ENCODE results near the gene SKIC8. TPM values are rescaled to one million over a fixed set of nuclear protein-coding genes. Genes with fewer than 3 reads are reported as not detected.

Gene SKIC8
- total and polyA plus RNA-seq, 2 of the 13 experiments (the other 11 are each of a cell fraction or from before 2014, with no cell fraction given) = 69.5 to 70.6 TPM

DNA sequence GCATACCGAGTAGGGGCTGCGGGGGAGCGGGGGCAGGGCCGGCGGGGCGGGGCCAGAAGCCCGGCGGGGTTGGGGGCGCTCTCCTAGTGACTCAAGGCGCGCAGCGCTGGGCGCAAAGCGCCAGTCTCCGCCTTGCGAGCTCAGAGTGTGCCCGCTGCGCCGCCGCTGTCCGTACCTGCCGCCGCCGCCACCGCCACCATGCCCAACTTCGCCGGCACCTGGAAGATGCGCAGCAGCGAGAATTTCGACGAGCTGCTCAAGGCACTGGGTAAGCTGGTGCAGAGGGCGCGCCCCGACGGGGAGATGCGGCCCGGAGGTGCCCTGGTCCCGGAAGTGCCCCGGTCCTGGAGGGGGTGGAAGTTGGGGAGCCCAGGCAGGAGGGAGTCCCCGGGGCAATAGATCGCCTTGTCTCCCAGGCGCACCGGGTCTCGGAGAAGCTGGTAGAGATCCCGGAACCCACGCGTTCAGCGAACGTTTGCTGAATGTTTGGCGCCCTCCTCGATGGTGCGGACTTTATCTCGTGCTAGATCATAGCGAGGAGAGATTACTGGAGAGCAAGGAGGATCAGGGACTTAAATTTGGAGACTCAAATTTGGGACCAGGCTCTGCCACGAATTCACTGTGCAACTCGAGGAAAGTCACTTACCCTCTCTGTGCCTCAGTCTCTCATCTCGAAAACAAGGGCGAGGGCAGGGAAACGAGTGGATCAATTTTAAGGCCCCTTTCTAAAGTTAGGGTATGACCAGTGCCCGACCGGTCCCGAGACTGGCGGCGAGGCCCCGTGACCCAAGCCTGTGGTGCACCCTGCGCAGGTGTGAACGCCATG lies 41.0 kb upstream of the SKIC8 start, which contains the start of gene CRABP1 (continued):
- TF ChIP-seq, protein P1, sequence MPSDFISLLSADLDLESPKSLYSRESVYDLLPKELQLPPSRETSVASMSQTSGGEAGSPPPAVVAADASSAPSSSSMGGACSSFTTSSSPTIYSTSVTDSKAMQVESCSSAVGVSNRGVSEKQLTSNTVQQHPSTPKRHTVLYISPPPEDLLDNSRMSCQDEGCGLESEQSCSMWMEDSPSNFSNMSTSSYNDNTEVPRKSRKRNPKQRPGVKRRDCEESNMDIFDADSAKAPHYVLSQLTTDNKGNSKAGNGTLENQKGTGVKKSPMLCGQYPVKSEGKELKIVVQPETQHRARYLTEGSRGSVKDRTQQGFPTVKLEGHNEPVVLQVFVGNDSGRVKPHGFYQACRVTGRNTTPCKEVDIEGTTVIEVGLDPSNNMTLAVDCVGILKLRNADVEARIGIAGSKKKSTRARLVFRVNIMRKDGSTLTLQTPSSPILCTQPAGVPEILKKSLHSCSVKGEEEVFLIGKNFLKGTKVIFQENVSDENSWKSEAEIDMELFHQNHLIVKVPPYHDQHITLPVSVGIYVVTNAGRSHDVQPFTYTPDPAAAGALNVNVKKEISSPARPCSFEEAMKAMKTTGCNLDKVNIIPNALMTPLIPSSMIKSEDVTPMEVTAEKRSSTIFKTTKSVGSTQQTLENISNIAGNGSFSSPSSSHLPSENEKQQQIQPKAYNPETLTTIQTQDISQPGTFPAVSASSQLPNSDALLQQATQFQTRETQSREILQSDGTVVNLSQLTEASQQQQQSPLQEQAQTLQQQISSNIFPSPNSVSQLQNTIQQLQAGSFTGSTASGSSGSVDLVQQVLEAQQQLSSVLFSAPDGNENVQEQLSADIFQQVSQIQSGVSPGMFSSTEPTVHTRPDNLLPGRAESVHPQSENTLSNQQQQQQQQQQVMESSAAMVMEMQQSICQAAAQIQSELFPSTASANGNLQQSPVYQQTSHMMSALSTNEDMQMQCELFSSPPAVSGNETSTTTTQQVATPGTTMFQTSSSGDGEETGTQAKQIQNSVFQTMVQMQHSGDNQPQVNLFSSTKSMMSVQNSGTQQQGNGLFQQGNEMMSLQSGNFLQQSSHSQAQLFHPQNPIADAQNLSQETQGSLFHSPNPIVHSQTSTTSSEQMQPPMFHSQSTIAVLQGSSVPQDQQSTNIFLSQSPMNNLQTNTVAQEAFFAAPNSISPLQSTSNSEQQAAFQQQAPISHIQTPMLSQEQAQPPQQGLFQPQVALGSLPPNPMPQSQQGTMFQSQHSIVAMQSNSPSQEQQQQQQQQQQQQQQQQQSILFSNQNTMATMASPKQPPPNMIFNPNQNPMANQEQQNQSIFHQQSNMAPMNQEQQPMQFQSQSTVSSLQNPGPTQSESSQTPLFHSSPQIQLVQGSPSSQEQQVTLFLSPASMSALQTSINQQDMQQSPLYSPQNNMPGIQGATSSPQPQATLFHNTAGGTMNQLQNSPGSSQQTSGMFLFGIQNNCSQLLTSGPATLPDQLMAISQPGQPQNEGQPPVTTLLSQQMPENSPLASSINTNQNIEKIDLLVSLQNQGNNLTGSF (CRISPR knock-in tag; IDR thresholded peaks at IDR 0.05) = no peak

DNA sequence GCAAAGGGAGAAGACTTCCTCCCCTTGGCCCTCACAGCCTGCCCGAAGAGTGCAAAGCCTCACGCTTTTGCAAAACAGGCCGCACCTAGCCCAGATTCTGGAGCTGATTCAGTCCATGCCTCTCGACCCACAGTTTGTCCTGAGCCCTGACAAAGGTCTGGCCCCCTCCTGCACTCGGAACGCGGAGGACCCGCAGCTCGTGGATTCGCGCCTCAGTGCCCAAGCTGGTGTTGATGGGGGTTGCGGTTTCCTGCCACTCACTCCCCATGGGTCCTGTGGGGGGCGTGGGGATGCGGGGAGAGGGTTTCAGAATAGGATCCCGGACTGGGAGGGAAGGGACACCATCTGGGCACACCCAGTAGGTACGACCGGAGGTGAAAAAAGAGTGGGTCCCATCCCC lies 40.1 kb upstream of the SKIC8 start:
- POLR2A ChIA-PET = no interaction called here
- no peaks in the 10 kb centered on the region for H3K79me2 ChIP-seq (ENCODE audit: insufficient read depth, low read length)
- ATAC-seq = no peak
- H3K4me1 ChIP-seq (ENCODE audit: insufficient read depth, low read length) = peaks cover 10% of the 10 kb centered on the region; the same call in 1 of the 2 replicates
- no peaks in the 10 kb centered on the region for H3K9me3 ChIP-seq (ENCODE audit: low read length)
- no peaks in the 10 kb centered on the region for H4K20me1 ChIP-seq (ENCODE audit: insufficient read depth, low read length)
- CTCF ChIA-PET (ENCODE audit: low intra/inter-chr PET ratio, low total read pairs) = no interaction called here
- in situ Hi-C loops (cut with HindIII; ENCODE audit: extremely low pct_ligation_motif_present, low pct_unique_long_range_greater_than_20kb) = no loop called here
- peaks cover 6 to 45% of the 10 kb centered on the region in 2 experiments; a peak in 4 of 5 replicates for H3K27me3 ChIP-seq (ENCODE audit: control insufficient read depth in 1 of 2, insufficient read depth in 2 of 2, low read length in 2 of 2)
- H3K36me3 ChIP-seq (replicated peaks in 1 of 2; ENCODE audit: control insufficient read depth in 1 of 2, insufficient read depth in 2 of 2, low read length in 2 of 2) = no peaks in the 10 kb centered on the region
- BruUV-seq (replicated peaks) = no TSS peak
- intact Hi-C loops (cut with micrococcal nuclease; ENCODE audit: unreplicated experiment) = no loop called here
- H2AFZ ChIP-seq (ENCODE audit: low read length) = no peak overlapping the region
- no peak overlapping the region for H3K27ac ChIP-seq (ENCODE audit: extremely low read length, insufficient read depth, low read length)
- FAIRE-seq = no peak
- no peak overlapping the region for H3K9ac ChIP-seq (ENCODE audit: insufficient read depth, low read depth, low read length)
- DNase-seq (ENCODE audit: low spot score) = no peak
- 58% methylated on average over 14 of the region's 17 CpGs for WGBS (ENCODE audit: low lambda C conversion rate)
- no peak overlapping the region for H3K4me2 ChIP-seq (ENCODE audit: low read depth, low read length)
- H3K4me3 ChIP-seq (replicated peaks in 1 of 3; ENCODE audit: insufficient read depth in 1 of 3, low read depth in 2 of 3, low read length in 3 of 3) = no peak overlapping the region
- TF ChIP-seq NR3C1 (CRISPR knock-in tag; IDR thresholded peaks at IDR 0.05) = no peak
- no peak for TF ChIP-seq JDP2 (CRISPR knock-in tag; IDR thresholded peaks at IDR 0.05; ENCODE audit: borderline replicate concordance)
- TF ChIP-seq RFXANK (CRISPR knock-in tag; IDR thresholded peaks at IDR 0.05) = no peak
- no peak for TF ChIP-seq ATF7-NPFF (CRISPR knock-in tag; IDR thresholded peaks at IDR 0.05; ENCODE audit: low read depth)
- no peak for TF ChIP-seq SOX6 (IDR thresholded peaks at IDR 0.05)
- no peak for TF ChIP-seq SOX6 (CRISPR knock-in tag; IDR thresholded peaks at IDR 0.05)
- TF ChIP-seq NCOA5 (CRISPR knock-in tag; IDR thresholded peaks at IDR 0.05) = no peak
- no peak for TF ChIP-seq DR1 (CRISPR knock-in tag; IDR thresholded peaks at IDR 0.05)
- TF ChIP-seq, protein P2, sequence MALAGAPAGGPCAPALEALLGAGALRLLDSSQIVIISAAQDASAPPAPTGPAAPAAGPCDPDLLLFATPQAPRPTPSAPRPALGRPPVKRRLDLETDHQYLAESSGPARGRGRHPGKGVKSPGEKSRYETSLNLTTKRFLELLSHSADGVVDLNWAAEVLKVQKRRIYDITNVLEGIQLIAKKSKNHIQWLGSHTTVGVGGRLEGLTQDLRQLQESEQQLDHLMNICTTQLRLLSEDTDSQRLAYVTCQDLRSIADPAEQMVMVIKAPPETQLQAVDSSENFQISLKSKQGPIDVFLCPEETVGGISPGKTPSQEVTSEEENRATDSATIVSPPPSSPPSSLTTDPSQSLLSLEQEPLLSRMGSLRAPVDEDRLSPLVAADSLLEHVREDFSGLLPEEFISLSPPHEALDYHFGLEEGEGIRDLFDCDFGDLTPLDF (CRISPR knock-in tag; IDR thresholded peaks at IDR 0.05) = no peak
- no peak for TF ChIP-seq SCMH1 (CRISPR knock-in tag; IDR thresholded peaks at IDR 0.05; ENCODE audit: borderline replicate concordance)
- TF ChIP-seq ZFP36L1 (CRISPR knock-in tag; IDR thresholded peaks at IDR 0.05) = no peak
- no peak for TF ChIP-seq ZNF713 (CRISPR knock-in tag; IDR thresholded peaks at IDR 0.05)
- TF ChIP-seq MBNL3 (CRISPR knock-in tag; conservative IDR thresholded peaks at IDR 0.05) = no peak
- TF ChIP-seq, protein P3, sequence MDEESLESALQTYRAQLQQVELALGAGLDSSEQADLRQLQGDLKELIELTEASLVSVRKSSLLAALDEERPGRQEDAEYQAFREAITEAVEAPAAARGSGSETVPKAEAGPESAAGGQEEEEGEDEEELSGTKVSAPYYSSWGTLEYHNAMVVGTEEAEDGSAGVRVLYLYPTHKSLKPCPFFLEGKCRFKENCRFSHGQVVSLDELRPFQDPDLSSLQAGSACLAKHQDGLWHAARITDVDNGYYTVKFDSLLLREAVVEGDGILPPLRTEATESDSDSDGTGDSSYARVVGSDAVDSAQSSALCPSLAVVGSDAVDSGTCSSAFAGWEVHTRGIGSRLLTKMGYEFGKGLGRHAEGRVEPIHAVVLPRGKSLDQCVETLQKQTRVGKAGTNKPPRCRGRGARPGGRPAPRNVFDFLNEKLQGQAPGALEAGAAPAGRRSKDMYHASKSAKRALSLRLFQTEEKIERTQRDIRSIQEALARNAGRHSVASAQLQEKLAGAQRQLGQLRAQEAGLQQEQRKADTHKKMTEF (CRISPR knock-in tag; IDR thresholded peaks at IDR 0.05) = no peak
- TF ChIP-seq FIP1L1 (IDR thresholded peaks at IDR 0.05; ENCODE audit: borderline replicate concordance, insufficient read depth, low read depth, low read length) = no peak
